Vagina (tissue), 2 donors: ENCODE measurements around the gene SPHK2. TPM values are rescaled to one million over a fixed set of nuclear protein-coding genes. Genes with fewer than 3 reads are reported as not detected.

Experiments used
- DNase-seq, 2 donors: peaks; one replicate each; pipeline ENCODE4 v3.0.0-alpha.2; 2017; ENCODE audit errors: extremely low spot score in 2 of 2
- H3K27ac ChIP-seq: fragments of 200-600 bp; sonication (generic); one replicate; pipeline ENCODE4 v1.5.1; 2019
- H3K27me3 ChIP-seq: fragments of 200-600 bp; sonication (generic); one replicate; pipeline ENCODE4 v1.5.1; 2019
- H3K36me3 ChIP-seq, 2 donors: fragments of 200-600 bp; sonication (generic); one replicate each; pipeline ENCODE4 v1.5.1; 2017 to 2019
- H3K4me1 ChIP-seq: fragments of 200-600 bp; sonication (generic); one replicate; pipeline ENCODE4 v1.5.1; 2019
- H3K4me3 ChIP-seq, 2 donors: fragments of 200-600 bp; sonication (generic); 1 replicate in 1 of 2; 2 replicates in 1 of 2; pipeline ENCODE4 v1.5.1; 2016 to 2019
- H3K9me3 ChIP-seq: fragments of 200-600 bp; sonication (generic); one replicate; pipeline ENCODE4 v1.5.1; 2019
- CTCF ChIP-seq, 3 experiments: fragments of 450-650 bp in 2 of 3; fragments of 200-600 bp in 1 of 3; sonication (generic) in 1 of 3; IDR thresholded peaks; one replicate each; pipeline ENCODE4 v1.5.1; 2017 to 2019; ENCODE audit warnings: antibody characterized with exemption in 3 of 3, mild to moderate bottlenecking in 2 of 3, moderate library complexity in 2 of 3
- POLR2A ChIP-seq, 2 donors: fragments of 450-650 bp; IDR thresholded peaks; one replicate each; pipeline ENCODE4 v1.6.1; 2017; ENCODE audit warnings: antibody characterized with exemption in 2 of 2, mild to moderate bottlenecking in 2 of 2, moderate library complexity in 2 of 2
- POLR2AphosphoS5 ChIP-seq, 2 donors: sonication (generic); formaldehyde crosslinking; IDR thresholded peaks; one replicate each; pipeline ENCODE4 v1.9.0; 2017; ENCODE audit warnings: antibody characterized with exemption in 2 of 2, mild to moderate bottlenecking in 2 of 2, low read depth in 1 of 2; ENCODE audit not compliant: insufficient read depth in 1 of 2
- intact Hi-C: fragments of 100-400 bp; cut with DNase I; formaldehyde crosslinking; loops from one replicate; pipeline ENCODE4 v1.15.1; 2023
- total RNA-seq: library from RNA; depleted of rRNA; stranded (reverse); fragments of >200 nt; gene quantifications from one replicate; pipeline ENCODE4 v1.2.3, GENCODE V29; 2016

Gene SPHK2
- total RNA-seq, 1 donor from 2014 or later: 19.9 TPM

GRCh38 chr19:48634036-48634342 is 14.7 kb downstream of the SPHK2 start:
- Histone ChIP-seq H3K9me3 (no peaks in the 10 kb centered on the region), H3K36me3 (peaks cover 0 to 5% of the 10 kb centered on the region in 2 donors), H3K4me3 (peak overlapping the region; percentile 54 to 69), H3K4me1 (peaks cover 82% of the 10 kb centered on the region), H3K27ac (peak overlapping the region; percentile 99), H3K27me3 (no peaks in the 10 kb centered on the region)
- TF ChIP-seq POLR2A (IDR thresholded peaks at IDR 0.05) (no peak), POLR2AphosphoS5 (IDR thresholded peaks at IDR 0.05; ENCODE audit: insufficient read depth in 1 of 2, low read depth in 1 of 2) (no peak), CTCF (IDR thresholded peaks at IDR 0.05) (no peak)
- no peak for DNase-seq
- intact Hi-C loops: loop anchor here (10.0 kb wide), 1 partner anchor 331 kb away; the partner anchor contains the start of gene FTL

- peak; percentile 94 to 99 for TF ChIP-seq POLR2AphosphoS5 (IDR thresholded peaks at IDR 0.05; ENCODE audit: insufficient read depth in 1 of 2, low read depth in 1 of 2)
- peak in 1 of 2 donors; percentile 52 for TF ChIP-seq POLR2A (IDR thresholded peaks at IDR 0.05)
- no peak for TF ChIP-seq CTCF (IDR thresholded peaks at IDR 0.05)
- intact Hi-C loops: loop anchor here (10.0 kb wide), 1 partner anchor 330 kb away; the partner anchor contains the start of gene FTL
- Histone ChIP-seq H3K27me3 (no peaks in the 10 kb centered on the region), H3K4me1 (peaks cover 82% of the 10 kb centered on the region), H3K9me3 (no peaks in the 10 kb centered on the region), H3K27ac (peak overlapping the region; percentile 99), H3K36me3 (peaks cover 0 to 5% of the 10 kb centered on the region in 2 donors), H3K4me3 (peak overlapping the region; percentile 54 to 69)
- DNase-seq: peak in 1 of 2 donors; percentile 98
These were observed 15.3 kb downstream of the SPHK2 start for GRCh38 chr19:48634424-48635262.

- Histone ChIP-seq H3K9me3 (no peaks in the 10 kb centered on the region), H3K4me3 (peak overlapping the region; percentile 54 to 69), H3K27ac (peak overlapping the region; percentile 99), H3K4me1 (peaks cover 74% of the 10 kb centered on the region), H3K27me3 (no peaks in the 10 kb centered on the region), H3K36me3 (peaks cover 0 to 5% of the 10 kb centered on the region in 2 donors)
- intact Hi-C loops: loop anchor here (10.0 kb wide), 1 partner anchor 329 kb away; the partner anchor contains the start of gene FTL
- TF ChIP-seq POLR2AphosphoS5 (IDR thresholded peaks at IDR 0.05; ENCODE audit: insufficient read depth in 1 of 2, low read depth in 1 of 2) (no peak), CTCF (IDR thresholded peaks at IDR 0.05) (no peak), POLR2A (IDR thresholded peaks at IDR 0.05) (peak in 1 of 2 donors; percentile 62)
- peak in 1 of 2 donors; percentile 92 for DNase-seq
These were observed 16.1 kb downstream of the SPHK2 start for GRCh38 chr19:48635263-48635965.

- peaks cover 66% of the 10 kb centered on the region for H3K4me1 ChIP-seq
- no peaks in the 10 kb centered on the region for H3K27me3 ChIP-seq
- peak overlapping the region; percentile 54 to 69 for H3K4me3 ChIP-seq
- intact Hi-C loops: loop anchor here (10.0 kb wide), 1 partner anchor 329 kb away; the partner anchor contains the start of gene FTL
- no peaks in the 10 kb centered on the region for H3K36me3 ChIP-seq
- DNase-seq: peak in 1 of 2 donors; percentile 91
- H3K9me3 ChIP-seq: no peaks in the 10 kb centered on the region
- peak overlapping the region; percentile 99 for H3K27ac ChIP-seq
- TF ChIP-seq CTCF (IDR thresholded peaks at IDR 0.05): no peak
- no peak for TF ChIP-seq POLR2AphosphoS5 (IDR thresholded peaks at IDR 0.05; ENCODE audit: insufficient read depth in 1 of 2, low read depth in 1 of 2)
- TF ChIP-seq POLR2A (IDR thresholded peaks at IDR 0.05): no peak
These were observed 16.9 kb downstream of the SPHK2 start for GRCh38 chr19:48635966-48636858.
